Putamen (tissue), 1 donor: ENCODE measurements around the gene FAM234A.
A peak's percentile ranks its signal among the peaks of the same experiment; 100 is the strongest.
"Not testable (repeated sequence)": the region's sequence is repeated elsewhere in the genome, so short reads cannot be mapped to it uniquely, and the experiment has no call there.

ENCODE experiments used
- DNase-seq: peaks from one replicate; pipeline ENCODE4 v3.0.0-alpha.2; 2016; ENCODE audit warnings: low spot score

The FAM234A gene

DNA sequence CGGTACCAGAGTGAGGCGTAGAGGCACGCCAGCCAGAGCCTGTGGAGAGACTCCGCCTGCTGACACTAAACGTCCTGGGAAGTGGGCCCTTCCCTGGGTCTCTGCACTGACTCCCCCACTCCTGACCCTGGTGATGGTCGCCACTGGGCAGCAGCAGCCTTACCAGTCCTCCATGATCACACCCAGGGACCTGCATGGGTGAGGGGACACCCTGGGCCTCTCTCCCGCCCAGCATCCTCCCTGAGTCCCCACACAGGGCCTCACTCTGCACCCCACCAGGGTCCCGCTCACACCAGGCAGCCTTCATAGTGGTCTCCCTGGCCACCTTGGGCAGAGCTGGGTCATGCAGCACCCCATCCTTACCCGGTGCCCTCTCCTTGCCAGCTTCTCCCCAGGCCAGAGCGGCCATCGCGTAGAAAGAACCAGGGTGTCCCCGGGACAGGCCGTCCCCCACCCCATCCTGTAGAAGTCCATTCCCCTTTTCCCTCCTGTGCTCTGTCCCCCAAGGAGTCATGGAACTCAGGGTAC, 30.4 kb downstream of the FAM234A start:
- DNase-seq, result no peak

DNA sequence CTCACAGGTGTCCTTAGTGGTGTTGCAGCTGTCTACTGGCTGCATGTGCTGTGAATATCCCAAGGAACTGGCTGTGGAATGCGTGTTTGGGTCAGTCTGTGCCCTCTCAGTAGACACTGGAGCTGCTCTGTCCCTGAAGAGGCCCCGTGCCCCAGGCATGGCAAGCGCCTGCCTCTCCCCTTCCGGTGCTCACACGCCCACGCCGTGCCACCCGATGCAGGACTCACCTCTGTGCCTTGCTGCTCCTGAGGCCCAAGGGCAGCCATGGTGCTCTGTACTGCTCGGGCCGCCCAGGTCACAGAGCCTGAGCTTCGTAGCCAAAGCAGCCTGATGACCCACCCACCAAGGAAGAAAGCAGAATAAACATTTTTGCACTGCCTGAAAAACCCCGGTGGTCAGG, 31.1 kb downstream of the FAM234A start:
- no peak for DNase-seq

DNA sequence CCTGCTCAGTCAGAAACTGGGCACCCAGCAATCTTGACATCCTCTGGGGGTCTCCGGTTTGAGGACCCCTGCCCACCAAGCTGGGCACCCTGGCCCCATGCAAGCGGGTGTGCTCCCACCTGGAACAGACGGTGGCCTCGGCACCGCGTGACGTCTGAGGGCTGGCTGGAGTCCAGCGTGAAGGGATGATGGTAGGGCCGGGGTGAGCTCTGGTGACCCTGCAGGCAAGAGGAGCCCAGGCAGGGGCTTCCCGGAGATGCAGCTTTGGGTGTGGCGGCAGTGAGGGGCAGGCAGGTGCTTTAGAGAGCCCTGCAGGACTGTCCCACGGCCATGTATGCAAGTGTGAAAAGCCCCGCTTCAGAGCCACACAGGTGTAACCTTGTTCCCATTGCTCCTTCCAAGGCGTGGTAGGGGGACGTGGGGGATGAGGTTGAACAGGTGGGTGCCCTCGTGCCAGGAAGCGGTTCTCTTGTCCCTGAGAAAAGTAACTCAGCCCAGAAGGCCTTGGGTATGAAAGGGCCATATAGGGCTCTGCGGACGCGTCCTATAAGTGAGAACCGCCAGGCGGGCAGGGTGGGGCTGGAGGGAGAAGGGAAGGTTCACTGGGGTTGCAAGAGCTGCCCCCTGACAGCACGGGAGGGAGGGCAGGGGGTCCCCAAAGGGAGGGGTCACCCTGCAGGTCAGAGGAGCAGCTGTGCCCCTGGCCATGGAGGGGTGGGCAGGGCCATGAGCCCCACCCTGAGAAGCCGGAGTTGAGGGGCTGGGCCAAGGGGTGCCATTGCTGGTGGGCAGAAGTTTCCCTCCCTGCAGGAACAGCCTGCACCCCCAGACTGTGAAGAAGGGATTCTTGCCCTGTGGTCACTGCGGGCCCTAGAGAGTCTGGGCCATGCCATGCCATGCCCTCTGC, 31.9 kb downstream of the FAM234A start:
- DNase-seq, result no peak

DNA sequence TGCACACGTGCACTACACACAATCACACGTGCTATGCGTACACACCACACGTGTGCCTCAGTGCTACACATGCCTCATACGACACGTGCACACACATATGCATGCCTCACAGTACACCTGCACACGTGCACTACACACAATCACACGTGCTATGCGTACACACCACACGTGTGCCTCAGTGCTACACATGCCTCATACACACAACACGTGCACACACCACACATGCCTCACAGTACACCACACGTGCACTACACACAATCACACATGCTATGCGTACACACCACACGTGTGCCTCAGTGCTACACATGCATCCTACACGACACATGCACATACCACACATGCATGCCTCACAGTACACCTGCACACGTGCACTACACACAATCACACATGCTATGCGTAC, 32.9 kb downstream of the FAM234A start:
- not testable (repeated sequence) for DNase-seq

DNA sequence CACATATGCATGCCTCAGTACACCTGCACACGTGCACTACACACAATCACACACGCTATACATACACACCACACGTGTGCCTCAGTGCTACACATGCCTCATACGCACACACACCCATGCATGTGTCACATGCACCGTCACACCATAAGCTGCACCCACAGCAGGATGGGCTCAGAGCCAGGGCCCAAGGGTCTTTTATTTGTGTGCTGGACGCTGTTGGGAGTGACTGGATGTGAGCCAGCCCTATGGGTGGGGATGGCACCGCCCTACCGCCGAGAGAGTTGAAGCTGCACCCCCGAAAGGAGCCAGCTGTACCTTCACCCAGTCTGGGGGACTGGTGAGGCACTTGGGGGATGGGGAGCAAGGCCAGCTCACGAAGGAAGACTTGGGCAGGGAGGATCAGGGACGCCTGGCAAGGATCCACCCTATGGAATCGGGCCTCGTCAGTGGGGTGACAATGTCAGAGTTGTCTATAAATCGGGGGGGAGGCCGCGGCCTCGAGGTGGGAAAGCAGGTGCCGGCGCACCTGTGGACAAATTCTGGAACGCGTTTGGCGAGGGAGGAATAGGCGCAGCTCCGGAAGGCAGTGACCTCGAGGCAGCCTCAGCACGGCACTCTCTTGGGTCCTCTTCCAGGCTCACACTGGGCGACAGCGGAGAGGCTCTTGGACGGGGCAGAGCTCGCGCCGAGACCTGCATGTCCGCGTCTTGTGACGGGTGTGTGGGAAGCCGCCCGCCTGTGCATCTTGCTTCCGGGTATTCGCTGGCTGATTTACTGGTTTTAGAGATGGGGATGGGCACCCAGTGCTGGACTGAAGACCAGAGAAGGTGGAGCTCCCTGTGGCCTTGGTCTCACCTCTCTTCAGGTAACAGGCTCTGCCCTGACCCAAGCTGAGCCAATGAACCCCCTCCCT, 33.8 kb downstream of the FAM234A start:
- no peak for DNase-seq

DNA sequence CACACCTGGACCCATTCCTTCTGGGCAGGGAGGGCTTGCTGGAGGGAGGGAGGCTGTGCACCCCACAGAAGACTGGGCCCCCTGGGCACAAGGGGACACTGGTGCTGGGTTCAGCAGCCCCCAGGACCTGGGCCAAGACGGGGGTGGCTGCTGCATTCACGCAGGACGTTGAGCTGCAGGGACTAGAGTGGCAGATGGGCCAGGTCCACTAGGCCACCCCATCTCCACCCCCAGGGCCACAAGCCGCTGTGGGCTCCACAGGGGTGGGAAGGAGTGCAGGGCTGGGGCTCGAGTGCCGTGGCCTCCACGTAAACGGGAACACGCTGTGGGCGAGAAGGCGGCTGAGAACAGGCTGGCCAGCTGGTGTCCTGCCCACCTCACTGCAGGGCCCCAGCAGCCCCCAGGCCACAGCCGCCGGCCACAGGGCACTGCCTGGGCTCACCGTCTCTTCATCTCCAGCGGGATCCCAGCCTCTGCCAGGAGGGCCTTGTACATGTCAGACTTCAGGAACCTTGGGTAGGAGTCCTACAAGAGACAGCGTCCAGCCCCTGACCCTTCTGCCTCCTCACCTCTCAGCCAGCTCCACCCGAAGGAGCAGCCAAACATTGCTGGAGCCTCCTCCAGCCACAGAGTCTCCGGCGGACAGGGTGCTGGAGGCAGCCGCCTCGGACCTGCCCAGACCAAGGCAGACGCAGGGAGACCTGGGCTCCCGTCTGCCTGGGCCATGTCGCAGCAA, 34.6 kb downstream of the FAM234A start:
- DNase-seq, result no peak

DNA sequence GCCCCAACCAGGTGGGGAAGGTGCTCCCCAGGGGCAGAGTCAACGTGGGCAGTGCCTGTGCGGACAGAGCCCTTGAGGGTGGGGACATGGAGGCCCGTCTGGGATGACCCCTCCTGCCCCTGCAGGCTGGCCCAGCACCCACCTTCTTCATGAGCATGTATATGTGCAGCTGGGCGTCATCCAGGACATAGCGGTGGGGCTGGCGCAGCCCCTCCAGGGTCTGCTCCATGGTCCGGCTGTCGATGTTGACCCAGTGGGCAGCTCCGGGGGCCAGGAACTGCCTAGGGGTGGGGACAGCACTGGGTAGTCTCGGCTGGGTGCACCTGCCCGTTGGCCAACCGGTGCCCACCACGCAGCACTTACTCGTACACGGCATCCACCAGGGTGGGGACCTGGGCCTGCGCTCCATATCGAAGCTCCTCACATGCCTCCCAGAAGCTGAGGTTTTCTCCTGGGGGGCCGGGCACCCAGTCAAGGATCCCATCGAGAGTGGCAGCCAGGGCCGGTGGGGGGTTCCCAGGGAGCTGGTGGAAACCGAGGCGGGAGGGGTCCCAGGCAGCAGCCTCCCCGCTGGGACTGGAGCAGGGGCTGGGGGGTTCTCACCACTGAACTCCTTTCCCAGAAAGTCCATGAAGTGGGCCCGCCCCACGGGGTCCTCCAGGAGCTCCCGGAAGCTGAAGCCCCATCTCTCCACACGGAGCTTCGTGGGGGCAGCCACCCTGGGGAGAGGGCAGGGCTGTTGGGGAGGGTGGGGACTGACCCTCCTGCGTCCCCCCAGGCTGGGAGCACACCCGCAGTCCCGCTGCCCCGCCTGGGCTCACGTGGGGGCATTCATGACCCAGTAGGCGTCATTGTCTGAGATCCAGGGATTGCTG, 36.0 kb downstream of the FAM234A start:
- no peak for DNase-seq

DNA sequence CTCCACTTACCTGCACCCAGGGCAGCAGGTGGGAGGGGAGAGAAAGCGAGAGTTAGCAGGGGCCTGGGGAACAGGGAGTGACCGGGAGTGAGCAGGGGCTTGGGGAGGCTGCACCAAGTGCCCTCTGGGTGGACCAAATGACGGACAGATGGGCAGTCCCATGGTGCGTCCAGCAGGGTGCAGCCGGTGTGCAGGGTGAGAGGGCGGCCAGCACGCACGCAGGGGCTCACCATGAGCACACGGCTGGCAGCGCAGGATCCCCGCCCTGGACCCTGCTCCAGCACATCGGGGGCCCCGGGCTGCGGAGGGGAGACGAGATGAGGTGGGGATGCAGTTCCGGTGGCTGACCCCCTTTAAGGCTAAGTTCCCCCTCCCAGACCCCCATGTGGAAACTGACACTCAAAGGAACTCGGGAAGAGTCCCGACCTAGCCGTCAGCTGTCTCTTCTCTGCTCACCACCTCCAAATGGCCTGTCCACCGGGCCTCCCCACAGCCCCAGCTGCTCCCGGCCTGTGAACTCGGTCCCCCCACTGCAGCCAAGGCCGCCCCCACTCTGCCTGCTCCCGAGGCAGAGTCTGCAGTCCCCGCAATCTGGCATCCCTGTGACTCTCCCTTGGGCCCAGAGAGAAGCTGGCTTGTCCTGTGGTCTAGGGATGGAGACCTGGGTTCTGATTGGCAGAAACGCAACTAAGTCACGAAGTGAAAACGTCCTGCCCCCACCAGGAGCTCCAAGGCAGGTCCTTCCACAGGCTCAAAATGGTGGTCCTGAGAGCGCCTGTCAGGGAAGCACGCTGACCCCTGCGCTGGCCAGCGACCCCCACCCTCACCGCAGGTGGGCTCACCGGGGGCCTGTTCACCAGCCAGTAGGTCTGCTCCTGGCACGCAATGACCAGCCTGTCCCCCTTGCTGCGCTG, 38.3 kb downstream of the FAM234A start:
- DNase-seq, result no peak

DNA sequence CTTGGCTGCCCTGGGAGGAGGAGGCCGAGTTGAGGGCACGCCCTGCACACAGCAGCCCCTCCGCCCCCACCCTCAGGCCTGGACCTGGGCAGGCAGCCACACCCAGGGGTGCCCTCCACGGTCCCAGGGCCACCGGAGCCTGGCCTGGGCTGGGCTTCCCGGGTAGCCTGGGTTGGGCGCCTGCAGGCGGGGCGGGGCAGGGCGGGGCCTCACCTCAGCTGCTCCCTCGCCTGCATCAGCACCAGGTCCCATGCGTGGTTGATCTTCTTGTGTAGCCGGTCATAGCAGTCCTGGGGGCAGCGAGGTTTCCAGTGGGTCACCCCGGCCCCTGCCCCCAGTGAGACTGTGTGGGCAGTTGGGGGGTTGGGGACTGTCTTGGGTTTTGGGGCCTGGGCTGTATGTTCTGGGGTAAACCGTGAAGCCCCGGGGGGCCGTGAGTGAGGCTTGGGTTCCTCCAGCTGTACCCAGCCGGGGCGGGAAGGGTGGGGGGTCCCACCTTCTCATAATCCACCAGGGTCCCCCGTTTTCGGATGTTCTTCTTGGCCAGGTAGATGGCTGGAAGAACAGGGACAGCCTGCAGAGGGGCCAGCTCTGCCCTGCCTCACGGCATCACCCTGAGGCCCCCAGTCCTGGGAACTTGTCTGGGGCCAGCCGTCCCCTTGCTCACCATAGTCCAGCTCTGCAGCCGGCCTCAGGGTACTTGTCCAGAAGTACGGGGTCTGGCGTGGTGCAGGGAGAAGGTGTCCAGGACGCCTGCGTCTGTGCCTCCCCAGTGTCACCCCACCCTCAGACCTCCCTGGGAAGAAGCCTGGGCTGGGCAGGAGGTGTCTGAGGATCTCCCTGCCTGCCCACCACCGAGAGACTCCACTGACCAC, 39.2 kb downstream of the FAM234A start:
- no peak for DNase-seq

DNA sequence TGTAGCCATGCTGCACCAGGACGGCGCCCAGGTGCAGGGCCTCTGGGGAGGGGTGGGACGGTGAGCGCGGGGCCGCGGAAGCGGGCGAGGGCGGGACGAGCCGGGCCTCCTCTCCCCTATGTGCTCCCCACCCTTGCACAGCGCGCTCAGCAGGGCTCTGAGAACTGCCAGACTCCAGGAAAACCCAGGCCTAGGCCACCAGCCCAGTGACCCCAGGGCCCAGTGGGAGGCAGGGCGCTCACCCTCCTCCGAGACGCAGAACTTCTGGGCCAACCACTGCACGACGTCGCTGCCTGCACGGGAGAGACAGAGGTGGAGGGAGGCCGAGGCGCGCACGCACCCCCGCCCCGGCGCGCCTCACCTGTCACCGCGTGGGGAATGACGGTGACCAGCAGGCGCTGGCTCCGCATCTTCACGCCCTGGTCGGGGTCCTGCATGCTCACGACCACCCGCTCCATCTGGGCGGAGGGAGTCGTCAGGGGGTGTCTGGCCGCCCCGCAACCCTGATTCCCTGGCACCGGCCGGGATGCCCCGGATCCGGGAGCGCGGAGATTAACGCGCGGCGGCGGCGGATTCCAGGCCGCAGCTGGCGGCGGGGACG, 40.5 kb downstream of the FAM234A start:
- peak; percentile 29 for DNase-seq

DNA sequence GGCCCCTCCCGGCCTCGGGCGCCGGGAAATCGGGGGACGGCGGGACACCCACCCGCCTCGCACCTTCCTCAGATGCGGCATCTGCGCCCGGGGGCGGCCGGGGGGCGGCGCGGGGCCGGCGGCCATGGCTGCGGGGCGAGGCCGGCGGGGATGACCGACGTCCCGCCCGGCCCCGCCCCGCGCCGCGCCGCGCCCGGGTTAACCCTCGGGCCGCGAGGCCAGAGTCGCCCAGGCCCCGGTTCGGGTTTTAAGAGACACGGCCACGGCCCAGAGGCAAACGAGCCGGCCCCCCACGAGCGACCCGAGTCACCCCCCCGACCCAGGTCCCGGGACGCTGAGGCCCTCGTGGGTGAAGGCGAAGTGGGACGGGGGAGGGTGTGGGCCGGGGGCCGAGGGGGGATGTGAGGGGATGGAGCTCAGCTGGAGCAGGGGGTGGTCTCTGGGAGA, 41.2 kb downstream of the FAM234A start, which contains the start of gene RGS11:
Gene RGS11, minus strand, starts transcription at position 159 of the 447 bp plus-strand sequence. Its CDS starts 33 bp downstream, at position 126.
- no peak for DNase-seq

DNA sequence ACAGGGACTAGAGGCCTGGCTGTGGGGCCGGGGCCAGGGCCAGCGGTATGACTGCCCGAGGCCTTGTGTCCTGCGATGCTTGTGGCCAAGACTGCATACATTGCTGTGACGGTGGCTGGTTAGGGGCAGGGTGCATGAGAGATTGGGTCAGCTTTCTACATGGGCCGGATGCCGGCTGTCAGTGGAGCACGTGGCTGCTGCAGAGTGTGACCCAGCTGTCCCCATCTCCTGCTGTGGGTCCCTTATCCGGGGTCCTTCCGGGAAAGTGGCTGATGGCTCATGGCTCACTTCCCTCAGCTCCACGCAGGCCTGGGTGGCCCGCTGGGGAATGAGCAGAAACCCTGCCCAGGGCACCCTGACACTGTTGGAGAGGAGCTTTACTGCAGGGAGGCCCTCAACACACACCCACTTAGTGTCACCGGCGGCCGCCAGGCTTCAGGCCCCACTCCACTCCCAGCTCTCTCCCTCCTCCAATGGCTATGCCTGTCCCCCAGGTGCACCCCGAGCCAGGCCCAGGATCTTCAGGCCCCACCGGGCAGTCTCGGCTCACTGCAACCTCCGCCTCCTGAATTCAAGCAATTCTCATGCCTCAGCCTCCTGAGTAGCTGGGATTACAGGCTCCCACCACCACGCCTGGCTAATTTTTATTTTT, 41.9 kb downstream of the FAM234A start:
- no peak for DNase-seq

DNA sequence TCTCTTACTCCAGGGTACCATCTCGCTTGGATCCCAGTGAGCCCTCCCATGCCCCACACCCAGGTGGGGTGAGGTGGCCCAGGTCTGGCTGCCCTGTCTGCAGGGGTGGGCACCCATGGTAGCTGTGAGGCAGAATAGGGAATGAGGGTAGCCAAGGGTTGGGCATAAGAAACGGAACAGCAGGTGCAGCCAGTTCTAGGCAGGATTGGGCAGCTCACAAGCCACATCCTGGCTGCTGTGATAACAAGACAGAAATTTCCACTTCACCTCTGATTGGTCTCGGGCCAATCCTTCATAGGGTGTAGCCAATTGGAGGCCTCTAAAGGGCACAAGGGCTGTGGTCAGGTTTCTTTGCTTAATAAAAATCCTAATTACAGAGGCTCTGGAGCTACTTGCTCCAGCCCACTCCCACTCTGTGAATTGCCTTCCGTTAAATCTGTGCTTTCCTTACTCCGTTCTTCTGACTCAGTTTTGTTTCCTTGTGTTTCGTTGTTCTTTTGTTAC, 44.3 kb downstream of the FAM234A start:
- no peak for DNase-seq

DNA sequence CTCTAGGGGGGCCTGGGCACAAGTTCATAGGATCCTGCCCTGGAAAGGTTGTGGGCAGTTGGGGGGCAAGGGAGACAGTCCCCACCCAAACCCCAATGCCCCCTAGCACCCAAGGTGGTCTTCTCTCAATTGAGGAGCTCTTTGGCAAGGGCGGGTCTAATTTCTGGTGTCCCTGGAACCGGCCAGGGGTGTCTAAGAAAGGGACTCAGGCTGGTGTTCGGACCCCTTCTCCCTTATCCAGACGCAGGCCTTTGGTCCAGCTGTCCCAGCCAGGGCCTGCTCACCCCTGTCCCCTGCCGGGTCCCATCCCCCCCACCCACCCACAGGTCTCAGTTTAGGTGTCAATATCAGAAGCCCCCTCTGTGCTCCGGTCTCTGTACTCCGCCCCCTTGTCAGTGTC, 44.9 kb downstream of the FAM234A start:
- DNase-seq, result no peak

DNA sequence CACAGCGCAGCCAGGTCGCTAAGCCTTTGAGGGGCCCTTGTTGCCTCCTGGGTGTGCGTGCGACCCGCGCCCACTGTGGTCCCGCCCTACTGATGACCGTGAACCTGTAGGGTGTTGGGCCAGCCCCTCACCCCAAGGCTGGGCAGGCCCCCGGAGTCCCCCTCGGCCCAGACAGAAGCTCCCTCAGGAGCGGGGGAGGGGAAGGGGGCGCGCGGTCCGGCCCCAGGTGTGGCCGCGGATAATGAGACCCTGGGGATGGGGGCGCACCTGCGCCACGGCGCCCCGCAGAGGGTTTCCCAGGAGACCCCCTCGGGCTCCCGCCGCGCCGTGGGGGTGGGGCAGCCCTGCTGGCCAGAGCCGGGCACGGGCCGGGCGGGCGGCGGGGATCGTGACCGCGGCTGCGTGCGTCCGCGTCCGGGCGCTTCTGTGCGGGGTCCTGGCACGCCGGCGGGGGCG, 45.4 kb downstream of the FAM234A start:
- DNase-seq, result no peak

DNA sequence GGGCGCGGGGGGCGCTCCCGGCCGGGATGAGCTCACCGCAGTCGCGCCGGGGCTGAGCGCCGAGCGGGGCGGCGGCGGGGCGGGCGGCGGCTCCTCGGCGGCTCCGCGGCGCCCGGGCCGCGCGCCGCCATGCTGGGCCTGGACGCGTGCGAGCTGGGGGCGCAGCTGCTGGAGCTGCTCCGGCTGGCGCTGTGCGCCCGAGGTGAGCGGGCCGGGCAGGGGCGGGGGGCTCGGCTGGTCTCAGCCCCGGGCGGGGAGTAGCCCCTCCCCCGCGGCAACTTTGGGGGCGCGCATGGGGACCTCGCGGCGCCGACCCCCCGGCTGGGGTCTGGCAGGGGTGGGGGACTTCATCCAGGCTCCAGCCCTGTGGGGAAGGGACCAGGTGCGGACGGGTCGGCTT, 45.9 kb downstream of the FAM234A start, which contains the start of gene ARHGDIG:
Gene ARHGDIG, plus strand, starts transcription at position 40 of the 400 bp plus-strand sequence. Its CDS starts 90 bp downstream, at position 130.
- no peak for DNase-seq

DNA sequence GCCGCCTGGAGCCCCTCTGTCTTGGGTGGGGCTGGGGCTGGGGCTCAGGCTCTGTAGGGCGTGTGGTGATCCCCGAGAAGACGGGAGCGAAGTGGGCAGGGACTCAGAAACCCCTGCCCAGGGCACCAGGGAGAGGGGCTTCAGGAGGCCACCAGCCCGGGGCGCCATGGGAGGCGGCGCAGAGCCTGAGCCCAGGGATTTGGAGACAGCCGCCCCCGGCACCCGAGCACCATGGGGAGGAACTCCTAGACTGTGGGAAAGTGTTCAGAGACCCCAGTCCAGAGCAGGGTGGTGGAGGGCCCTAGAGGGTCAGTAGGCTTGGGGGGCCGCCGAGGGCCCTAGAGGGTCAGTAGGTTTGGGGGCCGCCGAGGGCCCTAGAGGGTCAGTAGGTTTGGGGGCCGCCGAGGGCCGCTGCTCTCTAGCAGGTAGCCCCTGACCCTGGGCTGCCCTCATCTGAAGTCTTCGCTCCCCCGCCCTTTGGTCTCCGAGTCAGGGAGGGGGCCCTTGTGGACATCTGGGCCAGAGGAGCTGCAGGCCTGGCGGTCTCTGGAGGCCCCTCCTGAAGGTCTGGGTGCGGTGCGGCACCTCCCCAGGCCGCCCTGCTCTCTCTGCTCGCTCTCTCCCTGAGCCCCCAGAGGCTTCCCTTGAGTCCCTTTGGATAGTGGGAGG, 46.5 kb downstream of the FAM234A start:
- no peak for DNase-seq
